Lung (tissue), 12 donors: ENCODE results near the gene KRTAP10-10. TPM values are rescaled to one million over a fixed set of nuclear protein-coding genes. Genes with fewer than 3 reads are reported as not detected.
A peak's percentile ranks its signal among the peaks of the same experiment; 100 is the strongest.

Experiments used
- ATAC-seq: fragments of 200-7000 bp; cut with Tn5 transposase; one replicate; pipeline ENCODE4 v1.9.1; 2020; ENCODE audit warnings: moderate number of reproducible peaks; ENCODE audit not compliant: insufficient read depth, low FRiP score
- DNase-seq, 3 donors: peaks; one replicate each; pipeline ENCODE4 v3.0.0-alpha.2; 2013 to 2017
- H3K27ac ChIP-seq, 2 donors: one replicate each; pipeline ENCODE4 v1.5.1; 2013; ENCODE audit warnings: mild to moderate bottlenecking in 2 of 2, moderate library complexity in 2 of 2, control low read depth in 1 of 2, inconsistent platforms in 1 of 2, low read depth in 1 of 2, low read length in 1 of 2
- H3K27me3 ChIP-seq, 3 donors: one replicate each; pipeline ENCODE4 v1.5.1; 2013; ENCODE audit warnings: low read length in 2 of 3; ENCODE audit not compliant: control insufficient read depth in 3 of 3, insufficient read depth in 3 of 3
- H3K36me3 ChIP-seq, 4 donors: one replicate each; pipeline ENCODE4 v1.5.1; 2013; ENCODE audit warnings: low read length in 4 of 4, mild to moderate bottlenecking in 1 of 4, moderate library complexity in 1 of 4; ENCODE audit not compliant: control insufficient read depth in 4 of 4, insufficient read depth in 4 of 4
- H3K4me1 ChIP-seq, 5 donors: one replicate each; pipeline ENCODE4 v1.5.1; 2013; ENCODE audit warnings: low read length in 5 of 5, mild to moderate bottlenecking in 2 of 5, moderate library complexity in 1 of 5; ENCODE audit not compliant: control insufficient read depth in 5 of 5, insufficient read depth in 5 of 5
- H3K4me3 ChIP-seq: one replicate; pipeline ENCODE4 v1.5.1; 2013; ENCODE audit warnings: mild to moderate bottlenecking, control low read depth, moderate library complexity
- H3K9ac ChIP-seq, 2 donors: one replicate each; pipeline ENCODE4 v1.5.1; 2013; ENCODE audit warnings: low read length in 2 of 2, control low read depth in 1 of 2; ENCODE audit not compliant: insufficient read depth in 1 of 2
- H3K9me3 ChIP-seq, 4 donors: one replicate each; pipeline ENCODE4 v1.5.1; 2013; ENCODE audit warnings: low read length in 3 of 4, mild to moderate bottlenecking in 1 of 4, moderate library complexity in 1 of 4; ENCODE audit not compliant: control insufficient read depth in 4 of 4, insufficient read depth in 3 of 4
- WGBS, 2 donors: extraction: QIAGEN DNeasy Blood & Tissue Kit; methylation state at CpG; one replicate each; pipeline ENCODE4 v1.1.7; 2013; 5-methylcytosine and 5-hydroxymethylcytosine counted together
- polyA plus RNA-seq, 2 donors: library from polyadenylated mRNA; stranded (reverse); fragments of 200-250 nt; gene quantifications; one replicate each; pipeline ENCODE4 v1.2.1, GENCODE V29; 2013
- total RNA-seq, 2 donors: library from RNA; depleted of rRNA in 1 of 2; stranded (reverse); fragments of >200 nt in 1 of 2; gene quantifications; one replicate each; pipeline ENCODE4 v1.2.1, GENCODE V29; 2014 to 2021
- TF ChIP-seq, protein P1 (sequence below): IDR thresholded peaks from 2 replicates; pipeline ENCODE4 v1.5.1; 2012; ENCODE audit warnings: mild to moderate bottlenecking; ENCODE audit errors: control extremely low read depth, extremely low read depth
- donor health status: control.
- donor health status: control.
- donor health status: Bipolar disorder and iron deficiency.
- donor health status: healthy.
- donor health status: DM: yes; HTN: yes; CAD: no.

The KRTAP10-10 gene
- total and polyA plus RNA-seq, 4 donors = not detected

DNA sequence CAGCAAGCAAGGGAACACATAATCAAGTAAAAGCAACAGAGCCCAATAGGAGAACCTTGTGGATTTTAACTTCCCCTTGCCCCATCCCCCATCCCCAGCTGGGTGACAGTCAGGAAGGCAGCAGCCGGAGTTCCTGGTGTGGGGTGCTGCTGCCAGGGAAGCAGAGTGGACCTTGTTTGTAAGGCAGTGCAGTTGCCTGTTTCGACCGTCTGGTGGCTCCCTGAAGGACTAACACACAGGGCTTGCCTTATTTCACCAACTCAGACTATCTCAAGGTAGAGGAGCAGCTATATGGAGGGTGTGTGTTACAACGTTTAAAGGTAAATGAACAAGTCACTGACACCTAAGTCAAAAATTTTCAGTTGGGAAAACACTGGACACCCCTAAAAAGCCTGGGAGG lies 18.7 kb upstream of the KRTAP10-10 start:
- Histone ChIP-seq H3K27ac (no peak overlapping the region), H3K9me3 (peaks cover 0 to 10% (median 1%) of the 10 kb centered on the region in 4 donors), H3K9ac (no peak overlapping the region), H3K4me3 (no peak overlapping the region), H3K36me3 (no peaks in the 10 kb centered on the region), H3K27me3 (no peaks in the 10 kb centered on the region), H3K4me1 (no peaks in the 10 kb centered on the region)
- ATAC-seq (no peak), DNase-seq (peak in 2 of 3 donors; percentile 26 to 27)
- TF ChIP-seq, protein P1, sequence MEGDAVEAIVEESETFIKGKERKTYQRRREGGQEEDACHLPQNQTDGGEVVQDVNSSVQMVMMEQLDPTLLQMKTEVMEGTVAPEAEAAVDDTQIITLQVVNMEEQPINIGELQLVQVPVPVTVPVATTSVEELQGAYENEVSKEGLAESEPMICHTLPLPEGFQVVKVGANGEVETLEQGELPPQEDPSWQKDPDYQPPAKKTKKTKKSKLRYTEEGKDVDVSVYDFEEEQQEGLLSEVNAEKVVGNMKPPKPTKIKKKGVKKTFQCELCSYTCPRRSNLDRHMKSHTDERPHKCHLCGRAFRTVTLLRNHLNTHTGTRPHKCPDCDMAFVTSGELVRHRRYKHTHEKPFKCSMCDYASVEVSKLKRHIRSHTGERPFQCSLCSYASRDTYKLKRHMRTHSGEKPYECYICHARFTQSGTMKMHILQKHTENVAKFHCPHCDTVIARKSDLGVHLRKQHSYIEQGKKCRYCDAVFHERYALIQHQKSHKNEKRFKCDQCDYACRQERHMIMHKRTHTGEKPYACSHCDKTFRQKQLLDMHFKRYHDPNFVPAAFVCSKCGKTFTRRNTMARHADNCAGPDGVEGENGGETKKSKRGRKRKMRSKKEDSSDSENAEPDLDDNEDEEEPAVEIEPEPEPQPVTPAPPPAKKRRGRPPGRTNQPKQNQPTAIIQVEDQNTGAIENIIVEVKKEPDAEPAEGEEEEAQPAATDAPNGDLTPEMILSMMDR = no peak
- WGBS, 2 donors = 27 to 37% methylated on average over 4 of the region's 4 CpGs

DNA sequence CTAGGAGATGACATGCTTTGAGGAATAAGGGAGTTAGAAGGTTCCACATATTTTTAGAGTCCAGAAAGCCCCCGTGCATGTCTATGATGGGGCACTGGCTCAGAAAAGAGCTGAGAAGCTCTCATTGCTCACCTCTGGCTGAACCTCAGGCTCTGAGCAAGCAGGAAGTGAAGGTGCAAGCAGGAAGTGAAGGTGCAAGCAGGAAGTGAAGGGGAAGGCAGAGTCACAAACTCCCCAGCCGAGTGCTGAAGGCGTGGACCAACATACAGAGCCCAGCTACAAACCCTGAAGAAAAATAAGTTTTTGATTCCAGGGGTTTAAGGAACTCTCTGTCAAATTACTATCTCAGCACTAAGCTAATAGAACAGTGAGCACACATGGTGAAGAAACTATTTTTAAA lies 18.2 kb upstream of the KRTAP10-10 start:
- H3K9ac ChIP-seq = no peak overlapping the region
- TF ChIP-seq, protein P1 = no peak
- H3K4me3 ChIP-seq = no peak overlapping the region
- ATAC-seq (no peak), DNase-seq (no peak)
- no peaks in the 10 kb centered on the region for H3K27me3 ChIP-seq
- 53 to 61% methylated on average over 3 of the region's 3 CpGs for WGBS, 2 donors
- H3K36me3 ChIP-seq = no peaks in the 10 kb centered on the region
- H3K9me3 ChIP-seq = peaks cover 0 to 10% (median 3%) of the 10 kb centered on the region in 4 donors
- H3K27ac ChIP-seq = no peak overlapping the region
- no peaks in the 10 kb centered on the region for H3K4me1 ChIP-seq

DNA sequence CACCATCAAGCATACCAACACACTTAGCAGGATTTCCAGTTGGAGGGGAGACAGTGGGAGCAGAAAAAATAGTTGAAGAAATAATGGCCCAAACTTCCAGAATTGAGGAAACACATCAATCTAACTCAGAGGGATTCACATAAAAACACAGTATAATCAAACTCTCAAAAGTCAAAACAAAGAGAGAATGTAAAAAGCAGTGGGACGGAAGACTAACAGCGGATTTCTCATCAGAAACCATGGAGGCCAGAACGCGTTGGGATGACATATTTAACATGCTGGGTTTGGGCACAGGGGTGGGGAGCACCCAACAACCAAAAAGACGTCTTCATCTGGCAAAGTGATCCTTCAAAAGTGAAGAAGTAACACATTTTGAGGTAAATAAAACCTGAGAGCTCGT lies 17.3 kb upstream of the KRTAP10-10 start:
- no peaks in the 10 kb centered on the region for H3K36me3 ChIP-seq
- H3K9me3 ChIP-seq = peaks cover 0 to 10% (median 7%) of the 10 kb centered on the region in 4 donors
- TF ChIP-seq, protein P1 = no peak
- H3K27me3 ChIP-seq = no peaks in the 10 kb centered on the region
- WGBS, 2 donors = 89 to 94% methylated on average over 6 of the region's 6 CpGs
- DNase-seq (no peak), ATAC-seq (no peak)
- H3K4me3 ChIP-seq = no peak overlapping the region
- H3K4me1 ChIP-seq = no peaks in the 10 kb centered on the region
- H3K27ac ChIP-seq = no peak overlapping the region
- H3K9ac ChIP-seq = no peak overlapping the region

DNA sequence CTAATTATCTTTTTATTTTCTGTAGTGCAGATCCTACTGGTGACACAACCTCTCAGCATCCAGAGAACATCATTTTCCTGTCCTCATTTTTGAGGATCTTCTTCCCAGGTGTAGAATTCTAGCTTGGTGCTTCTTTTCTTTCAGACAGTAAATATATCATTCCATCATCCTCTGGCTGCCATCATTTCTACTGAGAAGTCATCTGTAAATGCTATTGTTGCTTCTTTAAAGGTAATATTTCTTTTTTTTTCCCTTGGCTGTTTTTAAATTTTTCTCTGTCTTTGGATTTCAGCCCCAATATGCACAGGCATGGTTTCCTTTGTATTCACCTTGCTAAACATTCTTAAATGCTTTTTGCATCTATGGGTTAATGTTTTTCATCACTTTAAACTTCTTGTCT lies 13.6 kb upstream of the KRTAP10-10 start:
- ATAC-seq = no peak
- TF ChIP-seq, protein P1 = no peak
- no peaks in the 10 kb centered on the region for H3K27me3 ChIP-seq

More for the DNA sequence above, 13.6 kb upstream of the KRTAP10-10 start:
- no peaks in the 10 kb centered on the region for H3K36me3 ChIP-seq
- H3K9ac ChIP-seq = no peak overlapping the region
- no peak for DNase-seq
- H3K9me3 ChIP-seq = peaks cover 0 to 13% (median 7%) of the 10 kb centered on the region in 4 donors
- H3K27ac ChIP-seq = no peak overlapping the region
- no peak overlapping the region for H3K4me3 ChIP-seq
- H3K4me1 ChIP-seq = peaks cover 0 to under 1% (median 0%) of the 10 kb centered on the region in 5 donors
